ENCODE data around the gene CFAP300. TPM values are rescaled to one million over a fixed set of nuclear protein-coding genes. Genes with fewer than 3 reads are reported as not detected.

Gene CFAP300
- total RNA-seq, 1 donor from 2014 or later: 0.64 TPM

GRCh38 chr11:102121329-102121728 lies 74.1 kb downstream of the CFAP300 start:
- H3K4me1 Mint-ChIP-seq (ENCODE audit: low read depth, unreplicated experiment): peaks cover 38% of the 10 kb centered on the region
- peaks cover 47% of the 10 kb centered on the region for H3K4me1 ChIP-seq (ENCODE audit: insufficient read depth, low read length)
- peaks cover 5% of the 10 kb centered on the region for H3K9me3 Mint-ChIP-seq (ENCODE audit: unreplicated experiment)
- peaks cover 100% of the 10 kb centered on the region for H3K79me2 ChIP-seq (ENCODE audit: insufficient read depth, low read length)
- H3K27me3 ChIP-seq (ENCODE audit: insufficient read depth, low read length): no peaks in the 10 kb centered on the region
- no peak overlapping the region for H3K27ac Mint-ChIP-seq (ENCODE audit: unreplicated experiment)
- no peak overlapping the region for H2AFZ ChIP-seq (ENCODE audit: low read depth, low read length)
- no peak for TF ChIP-seq EZH2 (IDR thresholded peaks at IDR 0.05; ENCODE audit: insufficient read depth, low read length)
- TF ChIP-seq CTCF (IDR thresholded peaks at IDR 0.05; ENCODE audit: insufficient read depth, low read depth, low read length): no peak
- no peak overlapping the region for H3K9ac ChIP-seq (ENCODE audit: low read length)
- H3K4me3 Mint-ChIP-seq (ENCODE audit: unreplicated experiment): no peak overlapping the region
- no peak overlapping the region for H3K4me3 ChIP-seq (ENCODE audit: insufficient read depth, low read depth, low read length)
- H3K36me3 Mint-ChIP-seq (ENCODE audit: low read depth, unreplicated experiment): peaks cover 19% of the 10 kb centered on the region
- H3K36me3 ChIP-seq (ENCODE audit: insufficient read depth, low read length): peaks cover 3% of the 10 kb centered on the region
- FAIRE-seq: no peak
- H3K4me2 ChIP-seq (ENCODE audit: low read length): no peak overlapping the region
- H3K27me3 Mint-ChIP-seq (ENCODE audit: low read depth, unreplicated experiment): no peaks in the 10 kb centered on the region
- no peak overlapping the region for H3K27ac ChIP-seq (ENCODE audit: low read depth, low read length)
- no peaks in the 10 kb centered on the region for H3K9me3 ChIP-seq (ENCODE audit: insufficient read depth, low read depth, low read length)
- H4K20me1 ChIP-seq (ENCODE audit: insufficient read depth, low read length): peaks cover 69% of the 10 kb centered on the region
- DNase-seq (ENCODE audit: low read depth): no peak

Other genes starting within 250 kb of the CFAP300 start
- gene CEP126, start 132.4 kb upstream of the CFAP300 start, total RNA-seq: 2.1 TPM in 2 replicates
- not detected in 2 replicates for gene ANGPTL5, start 130.9 kb upstream of the CFAP300 start, total RNA-seq
- gene YAP1, start 63.0 kb downstream of the CFAP300 start, total RNA-seq: 122 and 129 TPM in 2 replicates

All from astrocyte (in vitro differentiated cells and primary cell).